ENCODE measurements around the gene ABHD11. TPM values are rescaled to one million over a fixed set of nuclear protein-coding genes. Genes with fewer than 3 reads are reported as not detected.

ABHD11 gene
- total and polyA plus RNA-seq, 2 donors, result 10.2 to 22.8 TPM

- no peak for DNase-seq (ENCODE audit: low read depth in 6 of 9, low spot score in 9 of 9)
- WGBS, result 94% methylated on average over 16 of the region's 16 CpGs
These were observed 29.5 kb downstream of the ABHD11 start for GRCh38 chr7:73708961-73709549.

DNA sequence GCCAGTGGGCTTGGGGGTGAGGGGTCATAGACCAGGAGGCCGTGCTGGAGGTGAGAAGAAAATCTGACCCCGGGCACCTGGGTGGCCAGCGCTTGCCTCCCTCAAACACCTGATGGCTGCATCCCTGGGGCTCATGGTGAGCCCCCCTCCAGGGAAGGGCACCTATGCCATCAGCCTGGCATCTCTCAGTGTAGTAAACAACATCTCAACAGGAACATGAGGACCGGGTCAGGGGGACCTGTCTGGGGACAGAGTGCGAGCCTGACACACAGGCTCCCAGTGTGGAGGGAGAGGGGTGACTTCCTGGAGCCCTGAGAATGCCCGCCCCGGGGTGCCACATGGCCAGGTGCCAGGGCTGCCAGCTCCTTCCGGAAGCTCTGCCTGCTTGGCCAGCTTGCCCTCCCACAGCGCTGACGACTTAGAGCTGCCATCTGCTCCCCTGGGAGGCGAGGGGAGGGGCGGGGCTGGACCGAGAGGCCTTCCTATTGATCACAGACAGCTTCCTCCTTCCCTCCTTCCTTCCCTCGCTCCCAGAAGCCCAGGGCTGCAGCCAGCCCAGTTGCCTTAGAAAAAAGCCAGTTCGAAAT is 31.5 kb downstream of the ABHD11 start:
- Histone ChIP-seq H3K27me3 (ENCODE audit: control insufficient read depth in 2 of 2, insufficient read depth in 1 of 2, low read length in 1 of 2) (peaks cover 0 to 13% of the 10 kb centered on the region in 2 donors), H3K4me1 (ENCODE audit: control insufficient read depth in 2 of 2, insufficient read depth in 2 of 2, low read length in 2 of 2) (peaks cover 16% of the 10 kb centered on the region in 2 donors), H3K9me3 (ENCODE audit: control insufficient read depth in 2 of 2, insufficient read depth in 1 of 2, low read length in 1 of 2) (no peaks in the 10 kb centered on the region), H3K4me3 (ENCODE audit: low read length in 2 of 2) (no peak overlapping the region), H3K27ac (ENCODE audit: low read depth in 1 of 2, low read length in 1 of 2) (no peak overlapping the region), H3K36me3 (ENCODE audit: control insufficient read depth in 2 of 2, insufficient read depth in 2 of 2, low read length in 1 of 2) (no peaks in the 10 kb centered on the region)
- WGBS, result 38% methylated on average over 15 of the region's 15 CpGs
- no peak for DNase-seq (ENCODE audit: low read depth in 6 of 9, low spot score in 9 of 9)

More at GRCh38 chr7:73708961-73709549, 29.5 kb downstream of the ABHD11 start:
- no peak overlapping the region for H3K4me3 ChIP-seq (ENCODE audit: low read length in 2 of 2)
- H3K9me3 ChIP-seq (ENCODE audit: control insufficient read depth in 2 of 2, insufficient read depth in 1 of 2, low read length in 1 of 2), result no peaks in the 10 kb centered on the region
- H3K36me3 ChIP-seq (ENCODE audit: control insufficient read depth in 2 of 2, insufficient read depth in 2 of 2, low read length in 1 of 2), result no peaks in the 10 kb centered on the region
- peaks cover 0 to 5% of the 10 kb centered on the region in 2 donors for H3K27me3 ChIP-seq (ENCODE audit: control insufficient read depth in 2 of 2, insufficient read depth in 1 of 2, low read length in 1 of 2)
- H3K4me1 ChIP-seq (ENCODE audit: control insufficient read depth in 2 of 2, insufficient read depth in 2 of 2, low read length in 2 of 2), result peaks cover 8 to 12% of the 10 kb centered on the region in 2 donors
- no peak overlapping the region for H3K27ac ChIP-seq (ENCODE audit: low read depth in 1 of 2, low read length in 1 of 2)

DNA sequence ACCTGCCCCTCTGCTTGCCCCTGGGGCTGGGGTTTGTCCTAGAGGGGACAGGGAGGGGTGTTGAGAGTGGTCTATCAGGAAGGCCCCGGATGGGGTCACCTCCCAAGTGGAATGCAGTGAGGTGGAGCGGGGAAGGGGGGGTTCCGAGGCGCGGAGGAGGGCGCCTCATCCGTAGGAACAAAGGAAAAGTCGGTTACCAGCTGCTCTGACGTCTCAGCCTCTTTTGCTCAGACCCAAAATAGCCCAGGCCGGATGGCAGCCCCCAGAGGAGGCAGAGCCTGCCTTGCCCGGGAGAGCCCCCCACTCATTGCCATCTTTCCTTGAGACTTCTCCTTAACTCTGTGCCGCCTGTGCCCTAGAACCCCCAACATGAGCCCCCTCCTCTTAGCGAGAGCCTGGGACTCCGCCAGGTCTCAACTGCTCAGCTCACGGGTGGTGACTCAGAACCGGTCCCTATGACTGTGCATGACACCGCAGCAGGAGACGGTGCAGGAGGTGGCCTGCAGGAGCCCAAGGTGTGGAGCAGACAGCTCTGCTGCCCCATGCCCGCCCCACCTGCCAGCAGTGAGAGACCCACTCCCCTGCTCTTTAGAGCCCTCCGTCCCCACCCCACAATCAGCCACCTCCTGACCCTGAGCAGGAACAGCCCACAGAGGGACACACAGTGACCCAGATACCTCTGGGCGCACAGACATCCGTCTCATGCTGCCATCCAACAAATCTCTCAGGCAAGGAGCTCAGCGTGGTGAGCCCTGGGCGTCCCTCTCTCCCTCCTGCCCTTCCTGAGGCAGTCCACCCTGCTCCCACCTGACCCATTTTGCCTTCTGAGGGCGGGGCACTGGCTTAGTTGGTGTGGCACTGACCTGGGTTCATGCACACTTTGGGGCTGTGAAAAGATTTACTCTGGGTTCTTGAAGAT is 32.2 kb downstream of the ABHD11 start:
- peaks cover 0 to 13% of the 10 kb centered on the region in 2 donors for H3K27me3 ChIP-seq (ENCODE audit: control insufficient read depth in 2 of 2, insufficient read depth in 1 of 2, low read length in 1 of 2)
- no peaks in the 10 kb centered on the region for H3K9me3 ChIP-seq (ENCODE audit: control insufficient read depth in 2 of 2, insufficient read depth in 1 of 2, low read length in 1 of 2)
- peaks cover 16% of the 10 kb centered on the region in 2 donors for H3K4me1 ChIP-seq (ENCODE audit: control insufficient read depth in 2 of 2, insufficient read depth in 2 of 2, low read length in 2 of 2)
- DNase-seq (ENCODE audit: low read depth in 6 of 9, low spot score in 9 of 9), result no peak
- no peak overlapping the region for H3K27ac ChIP-seq (ENCODE audit: low read depth in 1 of 2, low read length in 1 of 2)
- H3K4me3 ChIP-seq (ENCODE audit: low read length in 2 of 2), result no peak overlapping the region
- whole genome bisulfite sequencing, result 67% methylated on average over 25 of the region's 25 CpGs
- no peaks in the 10 kb centered on the region for H3K36me3 ChIP-seq (ENCODE audit: control insufficient read depth in 2 of 2, insufficient read depth in 2 of 2, low read length in 1 of 2)

- DNase-seq (ENCODE audit: low read depth in 6 of 9, low spot score in 9 of 9), result no peak
These were observed 33.1 kb downstream of the ABHD11 start for GRCh38 chr7:73705551-73705920.

GRCh38 chr7:73704640-73705550 is 33.7 kb downstream of the ABHD11 start:
- Histone ChIP-seq H3K27me3 (ENCODE audit: control insufficient read depth in 2 of 2, insufficient read depth in 1 of 2, low read length in 1 of 2) (peaks cover 0 to 13% of the 10 kb centered on the region in 2 donors), H3K27ac (ENCODE audit: low read depth in 1 of 2, low read length in 1 of 2) (no peak overlapping the region), H3K4me1 (ENCODE audit: control insufficient read depth in 2 of 2, insufficient read depth in 2 of 2, low read length in 2 of 2) (peaks cover 16% of the 10 kb centered on the region in 2 donors), H3K36me3 (ENCODE audit: control insufficient read depth in 2 of 2, insufficient read depth in 2 of 2, low read length in 1 of 2) (peaks cover 1 to 2% of the 10 kb centered on the region in 2 donors), H3K4me3 (ENCODE audit: low read length in 2 of 2) (no peak overlapping the region), H3K9me3 (ENCODE audit: control insufficient read depth in 2 of 2, insufficient read depth in 1 of 2, low read length in 1 of 2) (no peaks in the 10 kb centered on the region)
- no peak for DNase-seq (ENCODE audit: low read depth in 6 of 9, low spot score in 9 of 9)
- 87% methylated on average over 23 of the region's 23 CpGs for WGBS

More at GRCh38 chr7:73705551-73705920, 33.1 kb downstream of the ABHD11 start:
- H3K27ac ChIP-seq (ENCODE audit: low read depth in 1 of 2, low read length in 1 of 2), result no peak overlapping the region
- H3K27me3 ChIP-seq (ENCODE audit: control insufficient read depth in 2 of 2, insufficient read depth in 1 of 2, low read length in 1 of 2), result peaks cover 0 to 13% of the 10 kb centered on the region in 2 donors
- H3K4me3 ChIP-seq (ENCODE audit: low read length in 2 of 2), result no peak overlapping the region
- 89% methylated on average over 10 of the region's 10 CpGs for WGBS
- no peaks in the 10 kb centered on the region for H3K36me3 ChIP-seq (ENCODE audit: control insufficient read depth in 2 of 2, insufficient read depth in 2 of 2, low read length in 1 of 2)
- no peaks in the 10 kb centered on the region for H3K9me3 ChIP-seq (ENCODE audit: control insufficient read depth in 2 of 2, insufficient read depth in 1 of 2, low read length in 1 of 2)
- peaks cover 16% of the 10 kb centered on the region in 2 donors for H3K4me1 ChIP-seq (ENCODE audit: control insufficient read depth in 2 of 2, insufficient read depth in 2 of 2, low read length in 2 of 2)

DNA sequence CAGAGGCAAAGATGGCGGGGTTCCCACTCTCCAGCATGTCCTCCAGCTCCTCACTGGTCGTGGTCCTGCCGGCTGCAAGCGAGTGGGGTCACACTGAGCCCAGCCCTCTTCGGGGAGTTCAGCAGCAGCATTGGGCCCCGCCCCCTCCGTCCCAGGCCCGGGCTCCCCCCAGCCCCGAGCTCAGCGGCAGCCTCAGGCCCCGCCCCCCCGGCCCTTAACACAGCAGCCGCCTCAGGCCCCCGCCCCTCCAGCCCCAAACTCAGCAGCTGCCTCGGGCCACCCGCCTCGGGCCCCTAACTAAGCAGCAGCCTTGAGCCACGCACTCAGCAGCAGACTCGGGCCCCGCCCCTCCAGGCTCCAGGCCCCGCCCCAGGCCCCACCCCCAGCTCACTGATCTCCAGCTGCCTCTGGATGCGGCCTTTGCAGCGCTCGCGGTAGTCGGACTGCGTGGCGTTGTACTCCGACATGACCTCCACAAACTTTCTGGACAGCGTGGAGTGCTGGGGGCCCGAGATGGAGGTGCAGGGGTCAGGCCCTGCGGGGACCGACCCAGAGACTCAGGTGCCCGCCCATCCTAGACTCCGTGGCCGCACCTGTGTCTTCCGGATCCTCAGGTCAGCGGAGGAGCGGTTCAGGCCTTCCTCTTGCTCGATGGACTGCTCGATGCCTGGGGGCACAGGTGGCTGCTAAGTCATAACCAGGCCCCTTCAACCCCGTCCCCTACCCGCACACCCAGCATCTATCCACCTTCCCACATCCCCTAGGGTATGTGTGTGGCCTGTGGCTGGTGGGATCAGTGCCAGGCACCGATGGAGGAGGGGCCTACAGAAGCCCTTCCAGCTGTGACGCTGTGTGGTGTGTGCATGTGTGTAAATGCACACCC is 34.6 kb downstream of the ABHD11 start:
- peak in 6 of 9 donors; percentile 45 to 83 (median 69) for DNase-seq (ENCODE audit: low read depth in 6 of 9, low spot score in 9 of 9)
- Histone ChIP-seq H3K9me3 (ENCODE audit: control insufficient read depth in 2 of 2, insufficient read depth in 1 of 2, low read length in 1 of 2) (no peaks in the 10 kb centered on the region), H3K27ac (ENCODE audit: low read depth in 1 of 2, low read length in 1 of 2) (no peak overlapping the region), H3K4me1 (ENCODE audit: control insufficient read depth in 2 of 2, insufficient read depth in 2 of 2, low read length in 2 of 2) (peaks cover 16% of the 10 kb centered on the region in 2 donors), H3K4me3 (ENCODE audit: low read length in 2 of 2) (peak overlapping the region in 1 of 2 donors; percentile 27), H3K27me3 (ENCODE audit: control insufficient read depth in 2 of 2, insufficient read depth in 1 of 2, low read length in 1 of 2) (peaks cover 0 to 13% of the 10 kb centered on the region in 2 donors), H3K36me3 (ENCODE audit: control insufficient read depth in 2 of 2, insufficient read depth in 2 of 2, low read length in 1 of 2) (peaks cover 7 to 8% of the 10 kb centered on the region in 2 donors)
- 21% methylated on average over 45 of the region's 45 CpGs for WGBS

DNA sequence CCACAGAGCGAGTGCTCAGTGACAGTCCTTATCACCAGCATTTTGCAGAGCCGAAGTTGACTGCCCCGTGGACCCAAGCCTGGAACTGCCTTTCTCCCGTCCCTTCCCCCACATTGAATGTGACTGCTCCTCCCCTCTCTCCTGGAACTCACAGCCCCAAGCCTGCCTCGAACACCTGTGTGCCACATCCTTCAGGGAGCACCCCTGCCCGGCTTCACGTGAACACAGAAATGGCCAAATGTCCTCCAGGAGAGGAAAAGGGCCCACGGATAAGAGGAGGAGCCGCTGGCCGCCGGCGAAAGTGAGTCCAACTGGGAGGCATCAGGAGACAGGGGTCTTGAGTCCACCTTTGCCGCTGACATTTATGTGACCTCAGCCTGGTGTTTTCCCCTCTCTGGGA is 35.4 kb downstream of the ABHD11 start:
- WGBS, result 57% methylated on average over 13 of the region's 13 CpGs

GRCh38 chr7:73702665-73703064 is 35.9 kb downstream of the ABHD11 start:
- Histone ChIP-seq H3K4me3 (ENCODE audit: low read length in 2 of 2) (no peak overlapping the region), H3K27ac (ENCODE audit: low read depth in 1 of 2, low read length in 1 of 2) (no peak overlapping the region), H3K9me3 (ENCODE audit: control insufficient read depth in 2 of 2, insufficient read depth in 1 of 2, low read length in 1 of 2) (no peaks in the 10 kb centered on the region), H3K4me1 (ENCODE audit: control insufficient read depth in 2 of 2, insufficient read depth in 2 of 2, low read length in 2 of 2) (peaks cover 16% of the 10 kb centered on the region in 2 donors), H3K27me3 (ENCODE audit: control insufficient read depth in 2 of 2, insufficient read depth in 1 of 2, low read length in 1 of 2) (peaks cover 0 to 13% of the 10 kb centered on the region in 2 donors), H3K36me3 (ENCODE audit: control insufficient read depth in 2 of 2, insufficient read depth in 2 of 2, low read length in 1 of 2) (peaks cover 16 to 20% of the 10 kb centered on the region in 2 donors)
- no peak for DNase-seq (ENCODE audit: low read depth in 6 of 9, low spot score in 9 of 9)
- 89% methylated on average over 18 of the region's 18 CpGs for WGBS

More for the DNA sequence above, 35.4 kb downstream of the ABHD11 start:
- H3K4me3 ChIP-seq (ENCODE audit: low read length in 2 of 2), result no peak overlapping the region
- no peak overlapping the region for H3K27ac ChIP-seq (ENCODE audit: low read depth in 1 of 2, low read length in 1 of 2)
- H3K36me3 ChIP-seq (ENCODE audit: control insufficient read depth in 2 of 2, insufficient read depth in 2 of 2, low read length in 1 of 2), result peaks cover 15% of the 10 kb centered on the region in 2 donors
- DNase-seq (ENCODE audit: low read depth in 6 of 9, low spot score in 9 of 9), result no peak
- H3K4me1 ChIP-seq (ENCODE audit: control insufficient read depth in 2 of 2, insufficient read depth in 2 of 2, low read length in 2 of 2), result peaks cover 16% of the 10 kb centered on the region in 2 donors
- H3K27me3 ChIP-seq (ENCODE audit: control insufficient read depth in 2 of 2, insufficient read depth in 1 of 2, low read length in 1 of 2), result peaks cover 0 to 13% of the 10 kb centered on the region in 2 donors
- no peaks in the 10 kb centered on the region for H3K9me3 ChIP-seq (ENCODE audit: control insufficient read depth in 2 of 2, insufficient read depth in 1 of 2, low read length in 1 of 2)

All from thymus (tissue), 11 donors.